Thyroid gland (tissue), 4 donors: ENCODE results near the gene PLA2G6. TPM values are rescaled to one million over a fixed set of nuclear protein-coding genes. Genes with fewer than 3 reads are reported as not detected.

Experiments used
- DNase-seq, 2 donors: peaks; one replicate each; pipeline ENCODE4 v3.0.0-alpha.2; 2019
- H3K27ac ChIP-seq, 3 donors: fragments of 200-600 bp; sonication (generic); 1 replicate in 2 of 3; 2 replicates in 1 of 3; pipeline ENCODE4 v1.5.1; 2016 to 2019; ENCODE audit warnings: mild to moderate bottlenecking in 1 of 3, moderate library complexity in 1 of 3
- H3K27me3 ChIP-seq: fragments of 200-600 bp; sonication (generic); one replicate; pipeline ENCODE4 v1.5.1; 2019
- H3K36me3 ChIP-seq, 2 donors: fragments of 200-600 bp; sonication (generic); one replicate each; pipeline ENCODE4 v1.5.1; 2016 to 2019
- H3K4me1 ChIP-seq, 2 donors: fragments of 200-600 bp; sonication (generic); one replicate each; pipeline ENCODE4 v1.5.1; 2017 to 2019
- H3K4me3 ChIP-seq, 3 donors: fragments of 200-600 bp; sonication (generic); replicated peaks in 1 of 3; 1 replicate in 2 of 3; 2 replicates in 1 of 3; pipeline ENCODE4 v1.5.1; 2016; ENCODE audit warnings: mild to moderate bottlenecking in 1 of 3
- H3K9me3 ChIP-seq: fragments of 200-600 bp; sonication (generic); one replicate; pipeline ENCODE4 v1.5.1; 2017
- CTCF ChIP-seq, 6 experiments: fragments of 200-600 bp in 3 of 6; fragments of 450-650 bp in 3 of 6; sonication (generic) in 3 of 6; IDR thresholded peaks; one replicate each; pipeline ENCODE4 v1.5.1; 2016 to 2019; ENCODE audit warnings: antibody characterized with exemption in 6 of 6, mild to moderate bottlenecking in 2 of 6, inconsistent platforms in 1 of 6, moderate library complexity in 1 of 6
- POLR2A ChIP-seq, 2 donors: fragments of 450-650 bp; IDR thresholded peaks; one replicate each; pipeline ENCODE4 v1.6.1; 2017; ENCODE audit warnings: antibody characterized with exemption in 2 of 2, mild to moderate bottlenecking in 2 of 2, moderate library complexity in 1 of 2
- WGBS, 2 donors: methylation state at CpG; one replicate each; pipeline ENCODE4 v1.1.5; 2017; 5-methylcytosine and 5-hydroxymethylcytosine counted together
- intact Hi-C: fragments of 100-400 bp; cut with DNase I; formaldehyde crosslinking; loops from one replicate; pipeline ENCODE4 v1.15.1; 2023
- total RNA-seq, 4 donors: library from RNA; depleted of rRNA; stranded (reverse); fragments of >200 nt; gene quantifications; one replicate each; pipeline ENCODE4 v1.2.3, GENCODE V29; 2016

Gene PLA2G6
- total RNA-seq, 4 donors from 2014 or later = 106 to 122 (median 112) TPM

GRCh38 chr22:38081941-38082828 lies 99.4 kb downstream of the PLA2G6 start:
- H3K9me3 ChIP-seq = no peaks in the 10 kb centered on the region
- peak overlapping the region in 1 of 3 donors; percentile 17 for H3K4me3 ChIP-seq
- 19 to 27% methylated on average over 5 to 7 of the region's 52 CpGs for WGBS, 2 donors
- intact Hi-C loops = no loop called here
- peaks cover 4% of the 10 kb centered on the region for H3K27me3 ChIP-seq
- H3K4me1 ChIP-seq = peaks cover 12 to 24% of the 10 kb centered on the region in 2 donors
- no peak for DNase-seq
- TF ChIP-seq POLR2A (IDR thresholded peaks at IDR 0.05) (no peak), CTCF (IDR thresholded peaks at IDR 0.05) (no peak)
- H3K36me3 ChIP-seq = no peaks in the 10 kb centered on the region
- H3K27ac ChIP-seq = no peak overlapping the region

DNA sequence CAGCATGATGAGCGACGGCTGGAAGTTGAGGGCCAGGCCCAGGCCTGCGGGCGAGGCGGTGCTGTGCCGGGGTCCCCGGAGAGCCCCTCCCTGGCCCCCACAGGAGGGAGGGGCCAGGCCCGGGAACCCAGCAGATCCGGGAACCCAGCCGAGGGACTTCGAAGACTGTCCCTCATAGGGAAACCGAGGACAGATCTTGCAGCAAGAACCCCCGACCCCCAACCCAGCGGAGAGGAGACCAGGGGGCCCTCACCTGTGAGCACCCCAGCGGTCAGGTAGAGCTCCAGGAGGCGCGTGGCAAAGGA lies 100.0 kb downstream of the PLA2G6 start:
- peaks cover 12 to 24% of the 10 kb centered on the region in 2 donors for H3K4me1 ChIP-seq
- WGBS, 2 donors = 10% methylated on average over 2 of the region's 17 CpGs; no CpG with 5 or more reads in 1 of the 2 donors
- no peak for DNase-seq
- intact Hi-C loops = no loop called here
- peak overlapping the region in 1 of 3 donors; percentile 17 for H3K4me3 ChIP-seq
- no peak for TF ChIP-seq CTCF (IDR thresholded peaks at IDR 0.05)
- TF ChIP-seq POLR2A (IDR thresholded peaks at IDR 0.05) = no peak
- no peak overlapping the region for H3K27ac ChIP-seq
- peaks cover 4% of the 10 kb centered on the region for H3K27me3 ChIP-seq
- no peaks in the 10 kb centered on the region for H3K9me3 ChIP-seq
- no peaks in the 10 kb centered on the region for H3K36me3 ChIP-seq

DNA sequence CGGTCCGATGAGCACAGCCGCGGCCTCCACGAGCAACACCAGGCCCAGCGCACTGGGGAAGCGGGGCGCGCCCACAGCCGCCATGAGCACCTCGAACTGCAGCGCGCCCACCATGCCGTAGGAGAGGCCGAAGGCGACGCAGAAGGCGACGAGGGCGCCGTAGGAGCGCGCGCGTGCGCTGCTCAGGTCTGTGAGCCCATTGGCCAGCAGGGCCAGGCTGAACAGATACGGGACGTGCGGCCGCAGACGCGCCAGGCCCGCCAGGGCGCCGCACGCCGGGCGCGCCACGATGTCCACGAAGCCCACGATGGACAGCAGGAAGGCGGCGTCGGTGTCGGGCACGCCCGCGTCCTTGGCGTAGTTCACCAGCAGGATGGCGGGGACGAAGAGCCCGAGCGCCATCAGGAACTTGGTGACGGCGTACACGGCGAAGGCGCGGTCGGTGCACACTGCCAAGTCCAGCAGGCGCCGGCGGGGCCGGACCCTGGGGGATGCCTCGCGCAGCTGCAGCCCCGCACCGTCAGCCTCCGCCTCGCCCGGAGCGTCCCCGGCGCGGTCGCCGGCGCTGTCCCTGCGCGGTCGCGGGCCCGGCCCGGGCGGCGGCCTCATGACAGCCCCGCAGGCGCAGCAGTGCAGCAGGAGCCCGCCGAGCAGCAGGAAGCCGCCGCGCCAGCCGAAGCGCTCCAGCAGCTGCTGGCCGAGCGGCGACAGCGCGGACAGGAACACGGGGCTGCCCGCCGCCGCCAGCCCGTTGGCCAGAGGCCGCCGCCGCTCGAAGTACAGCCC lies 100.6 kb downstream of the PLA2G6 start:
- Histone ChIP-seq H3K36me3 (no peaks in the 10 kb centered on the region), H3K27me3 (peaks cover 4% of the 10 kb centered on the region), H3K9me3 (no peaks in the 10 kb centered on the region), H3K4me1 (peaks cover 12 to 24% of the 10 kb centered on the region in 2 donors), H3K27ac (no peak overlapping the region), H3K4me3 (peak overlapping the region in 1 of 3 donors; percentile 17)
- peak; percentile 38 to 47 for DNase-seq
- TF ChIP-seq POLR2A (IDR thresholded peaks at IDR 0.05) = peak in 1 of 2 donors; percentile 5
- peak in 1 of 6 experiments; percentile 5 for TF ChIP-seq CTCF (IDR thresholded peaks at IDR 0.05)
- WGBS, 2 donors = 6 to 10% methylated on average over 8 to 10 of the region's 110 CpGs
- intact Hi-C loops = no loop called here

DNA sequence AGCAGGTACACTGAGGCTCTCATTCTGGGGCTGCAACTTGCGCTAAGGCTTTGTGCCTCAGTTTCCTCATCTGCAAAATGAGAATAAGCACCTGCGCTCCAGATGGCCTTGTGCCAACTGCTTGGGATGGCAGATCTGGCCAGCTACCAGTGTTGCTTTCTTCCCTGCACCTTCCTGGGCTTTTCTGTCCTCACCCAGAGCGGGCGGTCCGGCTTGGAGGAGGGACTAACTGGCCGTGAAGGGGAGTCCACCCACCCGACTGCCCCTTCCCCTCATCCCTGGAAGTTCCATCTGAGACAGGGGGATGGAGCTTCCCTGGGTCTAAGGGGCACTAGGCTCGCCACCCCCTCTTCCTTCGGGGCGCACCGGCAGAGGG lies 101.2 kb downstream of the PLA2G6 start:
- Histone ChIP-seq H3K4me1 (peaks cover 12 to 24% of the 10 kb centered on the region in 2 donors), H3K36me3 (peaks cover 0 to 2% of the 10 kb centered on the region in 2 donors), H3K27ac (no peak overlapping the region), H3K4me3 (no peak overlapping the region), H3K27me3 (peaks cover 4% of the 10 kb centered on the region), H3K9me3 (no peaks in the 10 kb centered on the region)
- no peak for TF ChIP-seq POLR2A (IDR thresholded peaks at IDR 0.05)
- no peak for TF ChIP-seq CTCF (IDR thresholded peaks at IDR 0.05)
- no peak for DNase-seq
- 54 to 80% methylated on average over 8 to 11 of the region's 11 CpGs for WGBS, 2 donors
- intact Hi-C loops = no loop called here
